HL-60 (cell line): ENCODE measurements around the gene OR1K1.

Experiments used
- POLR2AphosphoS5 ChIP-seq: IDR thresholded peaks from 2 replicates; pipeline ENCODE4 v1.6.1; 2012; ENCODE audit warnings: low read depth
- TF ChIP-seq, protein P1 (sequence below): IDR thresholded peaks from one replicate; pipeline ENCODE4 v1.5.1; 2011; ENCODE audit warnings: low read length, control low read depth, inconsistent platforms; ENCODE audit not compliant: insufficient read depth

GRCh38 chr9:122807271-122807900, 7.5 kb downstream of the OR1K1 start:
- TF ChIP-seq, protein P1, sequence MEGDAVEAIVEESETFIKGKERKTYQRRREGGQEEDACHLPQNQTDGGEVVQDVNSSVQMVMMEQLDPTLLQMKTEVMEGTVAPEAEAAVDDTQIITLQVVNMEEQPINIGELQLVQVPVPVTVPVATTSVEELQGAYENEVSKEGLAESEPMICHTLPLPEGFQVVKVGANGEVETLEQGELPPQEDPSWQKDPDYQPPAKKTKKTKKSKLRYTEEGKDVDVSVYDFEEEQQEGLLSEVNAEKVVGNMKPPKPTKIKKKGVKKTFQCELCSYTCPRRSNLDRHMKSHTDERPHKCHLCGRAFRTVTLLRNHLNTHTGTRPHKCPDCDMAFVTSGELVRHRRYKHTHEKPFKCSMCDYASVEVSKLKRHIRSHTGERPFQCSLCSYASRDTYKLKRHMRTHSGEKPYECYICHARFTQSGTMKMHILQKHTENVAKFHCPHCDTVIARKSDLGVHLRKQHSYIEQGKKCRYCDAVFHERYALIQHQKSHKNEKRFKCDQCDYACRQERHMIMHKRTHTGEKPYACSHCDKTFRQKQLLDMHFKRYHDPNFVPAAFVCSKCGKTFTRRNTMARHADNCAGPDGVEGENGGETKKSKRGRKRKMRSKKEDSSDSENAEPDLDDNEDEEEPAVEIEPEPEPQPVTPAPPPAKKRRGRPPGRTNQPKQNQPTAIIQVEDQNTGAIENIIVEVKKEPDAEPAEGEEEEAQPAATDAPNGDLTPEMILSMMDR = no peak
- no peak for TF ChIP-seq POLR2AphosphoS5
